ENCODE data around the gene SMCP.

SMCP gene

GRCh38 chr1:152878042-152878441, at the start of gene SMCP:
Gene SMCP, plus strand, starts transcription at chr1:152878322. Its CDS starts 6,101 bp downstream, at chr1:152884423.
- H3K36me3 ChIP-seq (ENCODE audit: control insufficient read depth in 1 of 2, insufficient read depth in 2 of 2, low read length in 2 of 2): no peaks in the 10 kb centered on the region
- no peak within 1 kb of the TSS for H3K4me3 ChIP-seq (ENCODE audit: low read depth in 1 of 2, low read length in 2 of 2)
- H3K9me3 ChIP-seq (ENCODE audit: control insufficient read depth in 1 of 2, low read length in 2 of 2): no peaks in the 10 kb centered on the region
- no peaks in the 10 kb centered on the region for H3K4me1 ChIP-seq (ENCODE audit: control insufficient read depth in 1 of 2, insufficient read depth in 2 of 2, low read length in 2 of 2)
- no peak within 1 kb of the TSS for H3K27ac ChIP-seq (ENCODE audit: low read length)
- no peaks in the 10 kb centered on the region for H3K27me3 ChIP-seq (ENCODE audit: low read depth, low read length)

GRCh38 chr1:152836870-152837269, 41.3 kb upstream of the SMCP start:
- Histone ChIP-seq H3K27me3 (ENCODE audit: low read depth, low read length) (no peaks in the 10 kb centered on the region), H3K4me3 (ENCODE audit: low read depth in 1 of 2, low read length in 2 of 2) (no peak overlapping the region), H3K36me3 (ENCODE audit: control insufficient read depth in 1 of 2, insufficient read depth in 2 of 2, low read length in 2 of 2) (no peaks in the 10 kb centered on the region), H3K9me3 (ENCODE audit: control insufficient read depth in 1 of 2, low read length in 2 of 2) (no peaks in the 10 kb centered on the region), H3K27ac (ENCODE audit: low read length) (no peak overlapping the region), H3K4me1 (ENCODE audit: control insufficient read depth in 1 of 2, insufficient read depth in 2 of 2, low read length in 2 of 2) (no peaks in the 10 kb centered on the region)

GRCh38 chr1:152842556-152842955, 35.6 kb upstream of the SMCP start, which contains the start of gene LCE6A:
Gene LCE6A, plus strand, starts transcription at chr1:152842856. Its CDS starts 665 bp downstream, at chr1:152843521.
- no peak within 1 kb of the TSS for H3K27ac ChIP-seq (ENCODE audit: low read length)
- H3K36me3 ChIP-seq (ENCODE audit: control insufficient read depth in 1 of 2, insufficient read depth in 2 of 2, low read length in 2 of 2): no peaks in the 10 kb centered on the region
- H3K4me3 ChIP-seq (ENCODE audit: low read depth in 1 of 2, low read length in 2 of 2): no peak within 1 kb of the TSS
- H3K9me3 ChIP-seq (ENCODE audit: control insufficient read depth in 1 of 2, low read length in 2 of 2): no peaks in the 10 kb centered on the region
- H3K27me3 ChIP-seq (ENCODE audit: low read depth, low read length): no peaks in the 10 kb centered on the region
- no peaks in the 10 kb centered on the region for H3K4me1 ChIP-seq (ENCODE audit: control insufficient read depth in 1 of 2, insufficient read depth in 2 of 2, low read length in 2 of 2)

GRCh38 chr1:152855661-152856060, 22.5 kb upstream of the SMCP start:
- H3K9me3 ChIP-seq (ENCODE audit: control insufficient read depth in 1 of 2, low read length in 2 of 2): no peaks in the 10 kb centered on the region
- H3K36me3 ChIP-seq (ENCODE audit: control insufficient read depth in 1 of 2, insufficient read depth in 2 of 2, low read length in 2 of 2): no peaks in the 10 kb centered on the region
- no peak overlapping the region for H3K27ac ChIP-seq (ENCODE audit: low read length)
- no peaks in the 10 kb centered on the region for H3K4me1 ChIP-seq (ENCODE audit: control insufficient read depth in 1 of 2, insufficient read depth in 2 of 2, low read length in 2 of 2)
- no peak overlapping the region for H3K4me3 ChIP-seq (ENCODE audit: low read depth in 1 of 2, low read length in 2 of 2)
- H3K27me3 ChIP-seq (ENCODE audit: low read depth, low read length): no peaks in the 10 kb centered on the region

- H3K27ac ChIP-seq (ENCODE audit: low read length): no peak overlapping the region
- H3K27me3 ChIP-seq (ENCODE audit: low read depth, low read length): no peaks in the 10 kb centered on the region
- no peaks in the 10 kb centered on the region for H3K36me3 ChIP-seq (ENCODE audit: control insufficient read depth in 1 of 2, insufficient read depth in 2 of 2, low read length in 2 of 2)
- no peak overlapping the region for H3K4me3 ChIP-seq (ENCODE audit: low read depth in 1 of 2, low read length in 2 of 2)
- H3K9me3 ChIP-seq (ENCODE audit: control insufficient read depth in 1 of 2, low read length in 2 of 2): no peaks in the 10 kb centered on the region
- peaks cover 0 to 6% of the 10 kb centered on the region in 2 donors for H3K4me1 ChIP-seq (ENCODE audit: control insufficient read depth in 1 of 2, insufficient read depth in 2 of 2, low read length in 2 of 2)
Observed at GRCh38 chr1:152858062-152858461, 20.1 kb upstream of the SMCP start.

- no peak within 1 kb of the TSS for H3K4me3 ChIP-seq (ENCODE audit: low read depth in 1 of 2, low read length in 2 of 2)
- H3K27me3 ChIP-seq (ENCODE audit: low read depth, low read length): no peaks in the 10 kb centered on the region
- H3K36me3 ChIP-seq (ENCODE audit: control insufficient read depth in 1 of 2, insufficient read depth in 2 of 2, low read length in 2 of 2): no peaks in the 10 kb centered on the region
- H3K4me1 ChIP-seq (ENCODE audit: control insufficient read depth in 1 of 2, insufficient read depth in 2 of 2, low read length in 2 of 2): peaks cover 0 to 6% of the 10 kb centered on the region in 2 donors
- no peak within 1 kb of the TSS for H3K27ac ChIP-seq (ENCODE audit: low read length)
- H3K9me3 ChIP-seq (ENCODE audit: control insufficient read depth in 1 of 2, low read length in 2 of 2): no peaks in the 10 kb centered on the region
Observed at GRCh38 chr1:152859696-152860095, 18.4 kb upstream of the SMCP start, which contains the start of gene LCE7A. Gene LCE7A, plus strand, starts transcription at chr1:152859996. Its CDS starts 702 bp downstream, at chr1:152860698.

GRCh38 chr1:152860129-152860528, 18.0 kb upstream of the SMCP start:
- Histone ChIP-seq H3K4me1 (ENCODE audit: control insufficient read depth in 1 of 2, insufficient read depth in 2 of 2, low read length in 2 of 2) (peaks cover 0 to 6% of the 10 kb centered on the region in 2 donors), H3K27me3 (ENCODE audit: low read depth, low read length) (no peaks in the 10 kb centered on the region), H3K27ac (ENCODE audit: low read length) (no peak overlapping the region), H3K4me3 (ENCODE audit: low read depth in 1 of 2, low read length in 2 of 2) (no peak overlapping the region), H3K9me3 (ENCODE audit: control insufficient read depth in 1 of 2, low read length in 2 of 2) (no peaks in the 10 kb centered on the region), H3K36me3 (ENCODE audit: control insufficient read depth in 1 of 2, insufficient read depth in 2 of 2, low read length in 2 of 2) (no peaks in the 10 kb centered on the region)

GRCh38 chr1:152861374-152861773, 16.7 kb upstream of the SMCP start:
- Histone ChIP-seq H3K36me3 (ENCODE audit: control insufficient read depth in 1 of 2, insufficient read depth in 2 of 2, low read length in 2 of 2) (no peaks in the 10 kb centered on the region), H3K4me1 (ENCODE audit: control insufficient read depth in 1 of 2, insufficient read depth in 2 of 2, low read length in 2 of 2) (peaks cover 0 to 6% of the 10 kb centered on the region in 2 donors), H3K27me3 (ENCODE audit: low read depth, low read length) (no peaks in the 10 kb centered on the region), H3K9me3 (ENCODE audit: control insufficient read depth in 1 of 2, low read length in 2 of 2) (no peaks in the 10 kb centered on the region), H3K27ac (ENCODE audit: low read length) (no peak overlapping the region), H3K4me3 (ENCODE audit: low read depth in 1 of 2, low read length in 2 of 2) (no peak overlapping the region)

- peaks cover 0 to 6% of the 10 kb centered on the region in 2 donors for H3K4me1 ChIP-seq (ENCODE audit: control insufficient read depth in 1 of 2, insufficient read depth in 2 of 2, low read length in 2 of 2)
- H3K36me3 ChIP-seq (ENCODE audit: control insufficient read depth in 1 of 2, insufficient read depth in 2 of 2, low read length in 2 of 2): no peaks in the 10 kb centered on the region
- H3K27me3 ChIP-seq (ENCODE audit: low read depth, low read length): no peaks in the 10 kb centered on the region
- no peaks in the 10 kb centered on the region for H3K9me3 ChIP-seq (ENCODE audit: control insufficient read depth in 1 of 2, low read length in 2 of 2)
- H3K27ac ChIP-seq (ENCODE audit: low read length): no peak overlapping the region
- no peak overlapping the region for H3K4me3 ChIP-seq (ENCODE audit: low read depth in 1 of 2, low read length in 2 of 2)
Observed at GRCh38 chr1:152864443-152864842, 13.7 kb upstream of the SMCP start.

GRCh38 chr1:152866321-152866720, 11.8 kb upstream of the SMCP start:
- H3K4me3 ChIP-seq (ENCODE audit: low read depth in 1 of 2, low read length in 2 of 2): no peak overlapping the region
- no peak overlapping the region for H3K27ac ChIP-seq (ENCODE audit: low read length)
- no peaks in the 10 kb centered on the region for H3K9me3 ChIP-seq (ENCODE audit: control insufficient read depth in 1 of 2, low read length in 2 of 2)
- no peaks in the 10 kb centered on the region for H3K27me3 ChIP-seq (ENCODE audit: low read depth, low read length)
- peaks cover 0 to 6% of the 10 kb centered on the region in 2 donors for H3K4me1 ChIP-seq (ENCODE audit: control insufficient read depth in 1 of 2, insufficient read depth in 2 of 2, low read length in 2 of 2)
- no peaks in the 10 kb centered on the region for H3K36me3 ChIP-seq (ENCODE audit: control insufficient read depth in 1 of 2, insufficient read depth in 2 of 2, low read length in 2 of 2)

- H3K36me3 ChIP-seq (ENCODE audit: control insufficient read depth in 1 of 2, insufficient read depth in 2 of 2, low read length in 2 of 2): no peaks in the 10 kb centered on the region
- H3K9me3 ChIP-seq (ENCODE audit: control insufficient read depth in 1 of 2, low read length in 2 of 2): no peaks in the 10 kb centered on the region
- no peaks in the 10 kb centered on the region for H3K4me1 ChIP-seq (ENCODE audit: control insufficient read depth in 1 of 2, insufficient read depth in 2 of 2, low read length in 2 of 2)
- H3K27ac ChIP-seq (ENCODE audit: low read length): no peak overlapping the region
- H3K27me3 ChIP-seq (ENCODE audit: low read depth, low read length): no peaks in the 10 kb centered on the region
- H3K4me3 ChIP-seq (ENCODE audit: low read depth in 1 of 2, low read length in 2 of 2): no peak overlapping the region
Observed at GRCh38 chr1:152869808-152870419, 8.2 kb upstream of the SMCP start.
